HG02973 (cell line): ENCODE data around the gene WNT4.
"Not testable (repeated sequence)": the region's sequence is repeated elsewhere in the genome, so short reads cannot be mapped to it uniquely, and the experiment has no call there.

ENCODE experiments used
- ATAC-seq: cut with Tn5 transposase; IDR thresholded peaks from one replicate; pipeline ENCODE4 v1.9.1; 2021; ENCODE audit warnings: moderate library complexity; ENCODE audit not compliant: unreplicated experiment

WNT4 gene

GRCh38 chr1:22114083-22115012 is 28.5 kb downstream of the WNT4 start:
- ATAC-seq = no peak

DNA sequence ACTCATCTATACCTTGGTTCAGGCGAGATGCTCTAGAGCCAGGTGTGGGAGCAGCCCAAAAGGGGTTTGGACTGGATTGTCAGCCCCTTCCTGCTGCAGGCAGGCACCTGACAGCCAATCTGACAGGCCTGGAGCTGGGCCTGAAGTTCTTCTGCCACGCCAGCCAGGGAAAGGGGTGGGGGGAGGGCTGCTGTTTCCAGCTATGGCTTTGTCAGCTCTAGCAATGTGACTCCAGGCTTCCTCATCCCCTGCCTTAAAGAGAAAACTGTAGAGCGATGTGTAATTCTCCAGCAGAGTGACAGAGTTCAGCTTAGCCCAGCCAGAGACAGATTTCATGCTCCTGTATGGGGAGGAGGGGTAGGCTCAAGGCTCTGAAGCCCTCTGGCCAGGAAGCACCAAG is 30.3 kb downstream of the WNT4 start:
- ATAC-seq = no peak

- ATAC-seq = no peak
Measured at GRCh38 chr1:22111620-22112019, 31.3 kb downstream of the WNT4 start.

DNA sequence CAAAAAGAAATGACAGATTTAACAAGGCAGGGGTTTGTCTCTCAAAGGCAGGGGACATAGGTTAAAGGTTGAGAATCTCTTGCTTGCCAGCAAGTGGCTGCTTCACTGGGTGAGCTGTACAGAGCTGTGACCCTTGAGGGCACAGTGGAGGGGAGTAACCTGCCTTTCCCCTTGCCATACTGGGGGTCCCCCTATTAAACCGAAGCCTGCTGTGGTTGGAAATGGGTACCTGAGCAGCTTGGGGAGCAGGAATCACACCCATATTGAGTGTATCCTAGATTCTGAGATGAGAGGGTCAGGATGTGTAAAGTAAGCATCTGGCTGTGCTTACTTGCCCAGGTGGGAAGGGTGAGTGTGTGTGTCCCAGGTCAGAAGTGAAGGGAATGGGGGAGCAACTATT is 31.8 kb downstream of the WNT4 start:
- no peak for ATAC-seq

GRCh38 chr1:22110016-22110415 is 32.9 kb downstream of the WNT4 start:
- no peak for ATAC-seq

- no peak for ATAC-seq
Measured at GRCh38 chr1:22108339-22109105, 34.4 kb downstream of the WNT4 start.

DNA sequence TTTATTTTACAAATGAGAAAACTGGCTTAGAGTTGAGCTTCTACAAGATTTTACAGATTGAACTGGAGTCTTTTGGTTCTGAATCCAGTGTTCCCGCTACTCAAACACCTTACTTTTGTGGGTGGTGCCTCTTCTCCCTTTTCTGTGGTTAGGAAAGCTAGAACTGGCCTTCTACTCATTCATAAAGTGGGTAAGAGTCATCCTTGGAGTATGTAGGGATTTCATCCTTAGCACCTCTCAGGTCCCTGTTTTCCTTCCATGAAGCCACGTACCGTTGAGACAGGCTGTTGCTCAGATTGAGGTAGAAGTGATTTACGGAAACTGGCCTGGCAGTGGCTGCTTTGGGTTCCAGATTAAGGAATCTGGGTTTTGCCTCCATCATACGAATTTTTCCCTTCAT is 35.8 kb downstream of the WNT4 start:
- ATAC-seq = no peak

- ATAC-seq = no peak
Measured at GRCh38 chr1:22105611-22106207, 37.2 kb downstream of the WNT4 start.

DNA sequence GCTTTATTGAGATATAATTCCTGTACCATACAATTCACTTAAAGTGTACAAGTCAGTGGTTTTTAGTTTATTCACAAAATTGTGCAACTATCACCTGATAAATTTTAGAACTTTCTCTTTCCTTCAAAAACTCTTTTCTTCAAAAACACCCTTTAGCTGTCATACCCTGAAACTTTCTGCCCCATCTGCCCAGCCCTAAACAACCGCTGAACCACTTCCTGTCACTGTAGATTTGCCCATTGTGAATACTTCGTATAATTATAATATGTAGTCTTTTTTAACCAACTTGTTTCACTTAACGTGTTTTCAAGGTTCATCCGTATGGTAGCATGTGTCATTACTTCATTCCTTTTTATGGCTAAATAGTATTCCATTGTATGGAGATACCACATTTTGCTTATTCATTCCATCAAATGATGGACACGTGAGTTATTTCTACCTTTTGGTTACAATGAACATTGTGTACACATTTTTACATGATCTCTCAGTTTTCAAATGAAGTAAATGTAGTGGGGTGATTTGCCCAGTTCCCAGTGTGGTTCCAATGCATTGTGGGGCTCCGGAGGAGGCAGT is 37.9 kb downstream of the WNT4 start:
- no peak for ATAC-seq

DNA sequence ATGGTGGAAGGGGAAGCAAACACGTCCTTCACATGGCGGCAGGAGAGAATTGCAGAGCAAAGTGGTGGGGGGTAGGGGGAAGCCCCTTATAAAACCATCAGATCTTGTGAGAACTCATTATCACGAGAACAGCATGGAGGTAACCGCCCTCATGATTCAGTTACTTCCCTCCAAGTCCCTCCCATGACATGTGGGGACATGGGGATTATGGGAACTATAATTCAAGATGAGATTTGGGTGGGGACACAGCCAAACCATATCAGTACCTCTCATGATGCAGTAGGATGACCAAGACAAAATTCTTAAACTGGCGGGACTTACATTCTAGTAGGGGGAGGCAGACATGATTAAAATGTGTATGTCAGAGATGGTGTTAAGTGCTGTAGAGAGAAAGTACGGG is 38.8 kb downstream of the WNT4 start:
- no peak for ATAC-seq

GRCh38 chr1:22102746-22103145 is 40.2 kb downstream of the WNT4 start:
- ATAC-seq = no peak

DNA sequence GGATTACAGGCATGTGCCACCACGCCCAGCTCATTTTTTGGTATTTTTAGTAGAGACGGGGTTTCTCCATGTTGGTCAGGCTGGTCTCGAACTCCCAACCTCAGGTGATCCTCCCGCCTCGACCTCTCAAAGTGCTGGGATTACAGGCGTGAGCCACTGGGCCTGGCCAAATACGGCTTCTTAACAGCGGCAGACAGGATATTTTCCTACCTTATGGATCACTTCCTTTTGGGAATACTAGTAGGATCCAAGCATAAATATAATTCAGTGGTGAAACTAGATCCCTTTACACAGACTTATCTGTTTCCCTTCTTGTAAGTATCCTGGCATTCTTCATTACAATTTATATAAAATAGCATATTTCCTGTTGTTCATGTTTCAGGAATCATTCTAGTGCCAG is 40.9 kb downstream of the WNT4 start:
- ATAC-seq = no peak

- no peak for ATAC-seq
Measured at GRCh38 chr1:22101199-22101598, 41.7 kb downstream of the WNT4 start.

- no peak for ATAC-seq
Measured at GRCh38 chr1:22100168-22100567, 42.7 kb downstream of the WNT4 start.

DNA sequence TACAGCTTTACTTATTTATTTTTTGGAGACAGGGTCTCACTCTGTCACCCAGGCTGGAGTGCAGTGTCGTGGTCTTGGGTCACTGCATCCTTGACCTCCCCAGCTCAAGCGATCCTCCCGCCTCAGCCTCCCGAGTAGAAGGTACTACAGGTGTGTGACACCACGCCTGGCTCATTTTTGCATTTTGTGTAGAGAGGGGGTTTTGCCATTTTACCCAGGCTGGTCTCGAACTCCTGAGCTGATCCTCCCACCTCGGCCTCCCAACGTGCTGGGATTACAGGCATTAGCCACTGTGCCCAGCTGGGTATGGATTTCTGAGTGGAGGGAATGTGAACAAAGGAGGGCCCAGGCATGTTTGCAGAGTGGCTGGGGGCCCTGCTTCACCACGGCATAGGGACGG is 44.1 kb downstream of the WNT4 start:
- no peak for ATAC-seq

- no peak for ATAC-seq
Measured at GRCh38 chr1:22096463-22096862, 46.4 kb downstream of the WNT4 start.

DNA sequence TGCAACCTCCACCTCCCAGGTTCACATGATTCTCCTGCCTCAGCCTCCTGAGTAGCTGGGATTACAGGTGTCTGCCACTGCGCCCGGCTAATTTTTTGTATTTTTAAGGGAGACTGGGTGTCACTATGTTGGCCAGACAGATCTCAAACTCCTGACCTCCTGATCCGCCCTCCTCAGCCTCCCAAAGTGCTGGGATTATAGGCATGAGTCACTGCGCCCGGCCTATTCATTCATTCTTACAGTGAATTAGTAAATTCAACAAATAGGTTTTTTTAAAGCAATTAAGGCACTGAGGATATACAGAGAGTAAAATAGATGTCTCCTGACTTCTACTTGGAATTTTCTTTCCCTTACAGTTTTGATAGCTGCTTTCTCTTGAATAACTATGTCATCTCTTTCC is 46.9 kb downstream of the WNT4 start:
- ATAC-seq = no peak

DNA sequence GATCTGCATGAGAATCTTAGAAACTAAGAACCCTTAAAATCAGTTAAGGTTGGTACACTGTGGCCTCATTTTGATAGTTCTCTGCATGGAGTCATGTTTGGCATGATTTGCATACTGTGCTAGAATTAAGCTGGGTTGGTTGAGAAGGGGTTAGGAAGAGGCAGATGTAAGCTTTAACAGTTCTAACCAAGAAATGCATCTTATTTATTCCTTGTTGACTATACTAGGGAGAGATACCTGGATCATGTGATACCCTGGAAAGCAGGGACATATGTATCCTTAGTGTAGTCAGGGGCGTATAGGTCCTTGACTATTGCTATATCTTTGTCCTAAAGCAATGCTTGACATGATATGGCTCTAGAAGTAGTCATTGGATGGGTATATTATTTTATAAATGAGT is 49.4 kb downstream of the WNT4 start:
- ATAC-seq = no peak

DNA sequence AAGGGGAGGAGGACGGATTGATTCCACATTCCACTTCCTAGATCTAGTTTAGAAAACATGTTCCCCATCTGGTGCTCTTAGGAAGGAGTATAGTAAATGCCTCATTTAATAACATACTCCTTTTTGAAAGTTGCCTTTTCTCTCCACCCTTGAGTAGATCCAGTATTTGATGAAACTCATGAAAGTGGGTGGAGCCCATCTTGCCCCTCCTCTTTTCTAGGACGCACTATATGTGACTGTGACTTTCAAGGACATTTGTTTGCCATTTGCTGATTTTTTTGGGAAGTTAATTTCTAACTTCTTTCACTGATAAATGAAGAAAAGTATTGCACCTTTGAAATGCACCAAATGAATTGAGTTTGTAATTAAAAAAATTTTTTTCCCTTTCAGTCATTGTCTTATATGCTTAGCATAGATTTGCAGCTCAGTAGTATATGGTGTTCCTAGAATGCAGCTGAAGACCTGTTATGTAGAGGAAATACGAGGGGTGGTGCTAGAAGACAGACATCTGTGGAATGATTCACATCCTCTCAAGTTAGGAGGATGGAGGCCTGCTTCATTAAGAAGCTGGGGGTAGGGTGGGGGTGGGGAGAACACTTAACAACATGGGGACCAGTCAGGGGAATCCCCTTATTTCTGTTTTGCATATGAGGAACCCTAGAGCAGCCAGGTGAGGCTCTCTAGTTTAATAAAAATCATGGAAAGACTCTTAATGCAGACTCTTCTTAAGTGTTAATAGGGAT is 50.7 kb downstream of the WNT4 start:
- ATAC-seq = not testable (repeated sequence)

- no peak for ATAC-seq
Measured at GRCh38 chr1:22090867-22091266, 52.0 kb downstream of the WNT4 start.

- no peak for ATAC-seq
Measured at GRCh38 chr1:22089787-22090186, 53.1 kb downstream of the WNT4 start.
